H9 (cell line): ENCODE results near the gene FLACC1. TPM values are rescaled to one million over a fixed set of nuclear protein-coding genes. Genes with fewer than 3 reads are reported as not detected.

Experiments
- DNase-seq: peaks from one replicate; pipeline ENCODE4 v3.0.0-alpha.2; 2017
- H2AFZ ChIP-seq: one replicate; pipeline ENCODE4 v1.6.1; 2013; ENCODE audit warnings: mild to moderate bottlenecking, low read length, control low read depth, moderate library complexity
- H2AK5ac ChIP-seq: 2 replicates; pipeline ENCODE4 v1.6.1; 2013; ENCODE audit warnings: low read length, control low read depth, mixed read lengths; ENCODE audit not compliant: insufficient read length
- H2BK120ac ChIP-seq: one replicate; pipeline ENCODE4 v1.6.1; 2013; ENCODE audit warnings: low read depth, mild to moderate bottlenecking, low read length, control low read depth, inconsistent platforms; ENCODE audit not compliant: poor library complexity, severe bottlenecking
- H2BK12ac ChIP-seq: 2 replicates; pipeline ENCODE4 v1.6.1; 2013; ENCODE audit warnings: low read length, control low read depth, mixed read lengths, low read depth; ENCODE audit not compliant: insufficient read length
- H2BK15ac ChIP-seq: 2 replicates; pipeline ENCODE4 v1.6.1; 2013; ENCODE audit warnings: low read depth, low read length, control low read depth
- H2BK20ac ChIP-seq: one replicate; pipeline ENCODE4 v1.6.1; 2013; ENCODE audit warnings: low read depth, mild to moderate bottlenecking, low read length, control low read depth, inconsistent platforms; ENCODE audit not compliant: poor library complexity, severe bottlenecking
- H2BK5ac ChIP-seq: 2 replicates; pipeline ENCODE4 v1.6.1; 2013; ENCODE audit warnings: low read length, control low read depth, mixed read lengths; ENCODE audit not compliant: insufficient read length
- H3K14ac ChIP-seq: 2 replicates; pipeline ENCODE4 v1.6.1; 2013; ENCODE audit warnings: low read length, control low read depth; ENCODE audit not compliant: insufficient read depth
- H3K18ac ChIP-seq: 2 replicates; pipeline ENCODE4 v1.6.1; 2013; ENCODE audit warnings: low read depth, mild to moderate bottlenecking, mixed read lengths, low read length, control low read depth; ENCODE audit not compliant: insufficient read length
- H3K23ac ChIP-seq: 2 replicates; pipeline ENCODE4 v1.6.1; 2013; ENCODE audit warnings: low read length, control low read depth, mixed read lengths, low read depth; ENCODE audit not compliant: insufficient read length
- H3K23me2 ChIP-seq: 2 replicates; pipeline ENCODE4 v1.6.1; 2013; ENCODE audit warnings: low read depth, mild to moderate bottlenecking, mixed read lengths, low read length, control low read depth; ENCODE audit not compliant: insufficient read length, poor library complexity, severe bottlenecking
- H3K27ac ChIP-seq: 2 replicates; pipeline ENCODE4 v1.5.1; 2013; ENCODE audit warnings: low read length, control low read depth, mixed read lengths, low read depth; ENCODE audit not compliant: insufficient read length
- H3K27me3 ChIP-seq: 2 replicates; pipeline ENCODE4 v1.6.1; 2013; ENCODE audit warnings: low read length, control low read depth, inconsistent platforms; ENCODE audit not compliant: insufficient read depth
- H3K4ac ChIP-seq: 2 replicates; pipeline ENCODE4 v1.6.1; 2013; ENCODE audit warnings: low read depth, mild to moderate bottlenecking, control low read depth, inconsistent platforms, low read length, moderate library complexity
- H3K4me1 ChIP-seq: 2 replicates; pipeline ENCODE4 v1.6.1; 2013; ENCODE audit warnings: low read length, control low read depth, inconsistent platforms; ENCODE audit not compliant: insufficient read depth
- H3K4me2 ChIP-seq: 2 replicates; pipeline ENCODE4 v1.6.1; 2013; ENCODE audit warnings: low read length, control low read depth, mixed read lengths; ENCODE audit not compliant: insufficient read length, insufficient read depth
- H3K56ac ChIP-seq: 2 replicates; pipeline ENCODE4 v1.6.1; 2013; ENCODE audit warnings: low read depth, mild to moderate bottlenecking, mixed read lengths, low read length, control low read depth; ENCODE audit not compliant: insufficient read length
- H3K79me1 ChIP-seq: 2 replicates; pipeline ENCODE4 v1.6.1; 2013; ENCODE audit warnings: low read depth, mild to moderate bottlenecking, moderate library complexity, low read length, control low read depth, inconsistent platforms; ENCODE audit not compliant: insufficient read depth, poor library complexity, severe bottlenecking
- H3K79me2 ChIP-seq: 2 replicates; pipeline ENCODE4 v1.6.1; 2013; ENCODE audit warnings: low read length, control low read depth, inconsistent platforms; ENCODE audit not compliant: insufficient read depth
- H3K9ac ChIP-seq: 2 replicates; pipeline ENCODE4 v1.6.1; 2013; ENCODE audit warnings: low read length, control low read depth, mixed read lengths; ENCODE audit not compliant: insufficient read length; ENCODE audit errors: extremely low read depth
- H3K9me3 ChIP-seq: one replicate; pipeline ENCODE4 v1.6.1; 2013; ENCODE audit warnings: low read depth, low read length, inconsistent platforms; ENCODE audit not compliant: control insufficient read depth
- H3T11ph ChIP-seq: one replicate; pipeline ENCODE4 v1.6.1; 2013; ENCODE audit warnings: mild to moderate bottlenecking, low read length, control low read depth, inconsistent platforms
- H4K20me1 ChIP-seq: one replicate; pipeline ENCODE4 v1.6.1; 2013; ENCODE audit not compliant: control insufficient read depth, insufficient read length, insufficient read depth
- H4K5ac ChIP-seq: 2 replicates; pipeline ENCODE4 v1.6.1; 2013; ENCODE audit warnings: low read depth, mild to moderate bottlenecking, mixed read lengths, low read length, control low read depth; ENCODE audit not compliant: insufficient read length
- H4K8ac ChIP-seq: replicated peaks from 2 replicates; pipeline ENCODE4 v1.6.1; 2013; ENCODE audit warnings: low read length, control low read depth, mixed read lengths, low read depth; ENCODE audit not compliant: insufficient read length
- H4K91ac ChIP-seq: 2 replicates; pipeline ENCODE4 v1.6.1; 2013; ENCODE audit warnings: low read depth, mild to moderate bottlenecking, moderate library complexity, mixed read lengths, low read length, control low read depth; ENCODE audit not compliant: insufficient read length
- H3K27ac Mint-ChIP-seq, 3 experiments: 2 replicates in 2 of 3; 3 replicates in 1 of 3; pipeline ENCODE4 v1.8.0; 2020 to 2021; ENCODE audit warnings: mixed read lengths in 3 of 3, mild to moderate bottlenecking in 1 of 3, moderate library complexity in 1 of 3
- H3K27me3 Mint-ChIP-seq: 2 replicates; pipeline ENCODE4 v1.8.0; 2021; ENCODE audit warnings: low read depth, mild to moderate bottlenecking, moderate library complexity, mixed read lengths
- H3K36me3 Mint-ChIP-seq, 3 experiments: 2 replicates in 2 of 3; 3 replicates in 1 of 3; pipeline ENCODE4 v1.8.0; 2020 to 2021; ENCODE audit warnings: low read depth in 3 of 3, mixed read lengths in 3 of 3; ENCODE audit not compliant: insufficient read depth in 1 of 3
- H3K4me1 Mint-ChIP-seq, 2 experiments: 2 replicates each; pipeline ENCODE4 v1.8.0; 2020; ENCODE audit warnings: mixed read lengths in 2 of 2
- H3K4me3 Mint-ChIP-seq, 2 experiments: 2 replicates in 1 of 2; 3 replicates in 1 of 2; pipeline ENCODE4 v1.8.0; 2020 to 2021; ENCODE audit warnings: mild to moderate bottlenecking in 2 of 2, mixed read lengths in 2 of 2, moderate library complexity in 1 of 2
- H3K9me3 Mint-ChIP-seq, 2 experiments: 2 replicates in 1 of 2; 3 replicates in 1 of 2; pipeline ENCODE4 v1.8.0; 2020; ENCODE audit warnings: mild to moderate bottlenecking in 2 of 2, mixed read lengths in 2 of 2, moderate library complexity in 1 of 2
- CTCF ChIP-seq: fragments of 200-600 bp; sonication (generic); conservative IDR thresholded peaks from 3 replicates; pipeline ENCODE4 v1.8.0; 2021; ENCODE audit warnings: antibody characterized with exemption, mild to moderate bottlenecking
- WGBS: extraction: QIAGEN DNeasy Blood & Tissue Kit; methylation state at CpG from one replicate; pipeline ENCODE4 v1.1.7; 2013; ENCODE audit warnings: missing lambda C conversion rate, low lambda C conversion rate, mixed read lengths; ENCODE audit not compliant: insufficient read length; ENCODE audit errors: extremely low coverage; 5-methylcytosine and 5-hydroxymethylcytosine counted together
- long read RNA-seq: library from polyadenylated mRNA; unstranded; transcript quantifications from one replicate; pipeline ENCODE4 v2.0.0, GENCODE V29; 2020
- total RNA-seq: library from RNA; stranded (reverse); gene quantifications from 2 replicates; pipeline ENCODE4 v1.2.1, GENCODE V29; 2021

FLACC1 gene
- total RNA-seq, result 0.42 TPM in 1 of 2 replicates, not detected in the other
- long read RNA-seq, result 0 reads

GRCh38 chr2:201357221-201357620, at the start of gene FLACC1:
Gene FLACC1, minus strand, starts transcription at chr2:201357345. Its CDS starts 5,941 bp downstream, at chr2:201351404.
- H4K20me1 ChIP-seq, result no peaks in the 10 kb centered on the region
- H2AK5ac ChIP-seq, result no peak within 1 kb of the TSS
- H3K27me3 ChIP-seq, result no peaks in the 10 kb centered on the region
- no peak within 1 kb of the TSS for H2BK12ac ChIP-seq
- no peaks in the 10 kb centered on the region for H3K79me1 ChIP-seq
- no peak within 1 kb of the TSS for H3K4me2 ChIP-seq
- peak within 1 kb of the TSS; percentile 32 for H3K18ac ChIP-seq
- no peaks in the 10 kb centered on the region; a peak in 1 of 7 replicates for H3K36me3 Mint-ChIP-seq
- no peak within 1 kb of the TSS for H3K27ac ChIP-seq
- H3K56ac ChIP-seq, result no peak within 1 kb of the TSS
- H2BK5ac ChIP-seq, result no peak within 1 kb of the TSS
- H3K4me1 ChIP-seq, result no peaks in the 10 kb centered on the region
- no peak within 1 kb of the TSS for H4K91ac ChIP-seq
- H3K4me1 Mint-ChIP-seq, result peaks cover 5% of the 10 kb centered on the region in 2 experiments; a peak in 3 of 4 replicates
- no peak within 1 kb of the TSS; the same call in 1 of the 2 replicates for H3K4ac ChIP-seq
- no peaks in the 10 kb centered on the region for H3K27me3 Mint-ChIP-seq
- H2BK120ac ChIP-seq, result peak within 1 kb of the TSS; percentile 81
- H3K79me2 ChIP-seq, result no peaks in the 10 kb centered on the region
- no peak within 1 kb of the TSS for H2BK15ac ChIP-seq
- H4K8ac ChIP-seq, result no peak within 1 kb of the TSS
- no peaks in the 10 kb centered on the region for H3K9me3 Mint-ChIP-seq
- peak within 1 kb of the TSS; percentile 60 for H2BK20ac ChIP-seq
- H3K23me2 ChIP-seq, result no peaks in the 10 kb centered on the region
- no peak within 1 kb of the TSS for H3K9ac ChIP-seq
- H3K23ac ChIP-seq, result no peak within 1 kb of the TSS
- H3K14ac ChIP-seq, result no peak within 1 kb of the TSS; the same call in 1 of the 2 replicates
- DNase-seq, result peak; percentile 76
- no CpG with 5 or more reads among the region's 1 CpG for WGBS
- no peak for TF ChIP-seq CTCF
- H3K9me3 ChIP-seq, result no peaks in the 10 kb centered on the region
- H2AFZ ChIP-seq, result no peak within 1 kb of the TSS
- peak within 1 kb of the TSS; percentile 23 to 94 (median 82); a peak in 6 of 7 replicates for H3K27ac Mint-ChIP-seq
- no peak within 1 kb of the TSS for H4K5ac ChIP-seq
- H3T11ph ChIP-seq, result peak within 1 kb of the TSS; percentile 62
- no peak within 1 kb of the TSS; a peak in 2 of 5 replicates for H3K4me3 Mint-ChIP-seq
